Ishikawa (cell line): Measurements from ENCODE around the gene ZNF785.

Experiments used
- CEBPB ChIP-seq: IDR thresholded peaks from 2 replicates; pipeline ENCODE4 v1.6.1; 2012
- CREB1 ChIP-seq: IDR thresholded peaks from 2 replicates; pipeline ENCODE4 v1.6.1; 2012; ENCODE audit warnings: low read depth
- EGR1 ChIP-seq: IDR thresholded peaks from 2 replicates; pipeline ENCODE4 v1.6.1; 2012
- EP300 ChIP-seq: IDR thresholded peaks from 2 replicates; pipeline ENCODE4 v1.6.1; 2012; ENCODE audit warnings: borderline replicate concordance
- FOXM1 ChIP-seq: IDR thresholded peaks from 2 replicates; pipeline ENCODE4 v1.6.1; 2012; ENCODE audit warnings: low read depth, borderline replicate concordance
- NFIC ChIP-seq: IDR thresholded peaks from 2 replicates; pipeline ENCODE4 v1.6.1; 2012
- RAD21 ChIP-seq: IDR thresholded peaks from 2 replicates; pipeline ENCODE4 v1.6.1; 2012; ENCODE audit warnings: low read depth
- TAF1 ChIP-seq: IDR thresholded peaks from 2 replicates; pipeline ENCODE4 v1.6.1; 2012; ENCODE audit warnings: low read depth, mild to moderate bottlenecking
- TCF12 ChIP-seq: IDR thresholded peaks from 2 replicates; pipeline ENCODE4 v1.6.1; 2012; ENCODE audit warnings: low read depth
- TEAD4 ChIP-seq: IDR thresholded peaks from 2 replicates; pipeline ENCODE4 v1.6.1; 2012
- YY1 ChIP-seq: IDR thresholded peaks from 2 replicates; pipeline ENCODE4 v1.6.1; 2012; ENCODE audit warnings: low read depth
- ZBTB7A ChIP-seq: IDR thresholded peaks from 2 replicates; pipeline ENCODE4 v1.6.1; 2012; ENCODE audit warnings: low read depth
- TF ChIP-seq, protein P1 (sequence below): IDR thresholded peaks from 2 replicates; pipeline ENCODE4 v1.6.1; 2012
- TF ChIP-seq, protein P2 (sequence below): IDR thresholded peaks from 2 replicates; pipeline ENCODE4 v1.6.1; 2012
- TF ChIP-seq, protein P3 (sequence below): IDR thresholded peaks from 2 replicates; pipeline ENCODE4 v1.6.1; 2012; ENCODE audit warnings: low read depth, mild to moderate bottlenecking

Gene ZNF785

DNA sequence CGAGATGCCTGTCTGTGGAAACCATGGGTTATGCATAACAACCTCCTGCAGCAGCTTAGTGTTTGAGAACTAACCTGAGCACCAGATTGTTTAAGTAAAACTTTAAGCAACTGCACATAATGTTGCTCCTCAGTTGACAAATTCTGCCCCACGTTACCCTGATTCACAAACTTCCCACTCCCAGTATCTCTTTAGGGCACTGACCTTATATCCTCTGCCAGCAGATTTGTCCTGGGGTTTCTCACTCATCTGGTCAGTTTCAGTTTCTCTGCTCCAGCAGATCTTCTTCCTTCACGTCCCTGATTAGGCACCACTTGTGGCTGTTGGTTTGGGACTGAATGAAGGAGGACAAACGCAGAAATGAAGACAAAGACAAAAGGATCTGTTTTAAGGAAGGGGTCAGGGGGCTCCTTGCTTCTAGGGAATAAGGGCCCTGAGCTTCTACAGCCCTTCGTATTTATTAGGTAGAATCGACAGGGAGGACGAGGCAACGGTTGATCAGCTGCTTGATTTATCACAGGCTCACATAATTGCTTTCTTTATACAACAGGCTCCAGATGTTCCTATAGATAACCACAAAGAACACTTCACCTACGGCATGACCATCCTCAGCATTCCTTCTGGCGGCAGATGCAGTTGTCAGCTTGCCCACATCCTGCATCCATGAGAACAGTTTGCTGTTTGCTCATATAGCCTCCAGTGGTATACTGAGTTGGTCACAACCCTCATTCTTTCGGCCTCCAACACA is 38.2 kb upstream of the ZNF785 start:
- TF ChIP-seq EGR1 (no peak), CREB1 (no peak), TAF1 (no peak), TEAD4 (no peak), FOXM1 (no peak), CEBPB (no peak)
- TF ChIP-seq, protein P1, sequence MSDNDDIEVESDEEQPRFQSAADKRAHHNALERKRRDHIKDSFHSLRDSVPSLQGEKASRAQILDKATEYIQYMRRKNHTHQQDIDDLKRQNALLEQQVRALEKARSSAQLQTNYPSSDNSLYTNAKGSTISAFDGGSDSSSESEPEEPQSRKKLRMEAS = no peak

DNA sequence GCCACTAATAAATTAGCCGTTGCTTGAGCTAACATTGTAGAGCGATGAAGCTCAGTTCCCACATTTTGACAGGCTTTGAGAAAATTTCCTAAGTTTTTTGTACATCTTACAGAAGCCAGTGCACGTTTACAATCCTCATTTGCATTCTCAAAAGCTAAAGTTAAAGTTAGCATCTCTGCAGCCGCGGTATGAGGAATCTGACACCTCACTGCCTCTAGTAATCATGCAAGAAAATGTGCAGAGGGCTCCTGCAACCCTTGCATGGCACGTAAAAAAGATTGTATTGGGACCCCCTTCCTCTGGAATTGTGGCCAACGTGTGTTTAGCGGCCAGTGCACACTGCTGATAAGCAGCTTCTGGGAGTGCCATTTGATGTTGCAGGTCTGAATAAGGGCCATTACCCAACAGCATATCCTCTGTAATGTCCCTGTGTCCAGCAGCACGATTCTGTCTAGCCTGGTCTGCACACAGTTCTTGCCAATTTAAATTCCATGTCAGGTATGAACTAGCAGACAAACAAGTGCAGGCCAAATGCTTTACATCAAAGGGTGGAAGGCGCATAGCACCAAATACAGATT is 37.0 kb upstream of the ZNF785 start:
- TF ChIP-seq TEAD4 (no peak), EP300 (no peak), NFIC (no peak), RAD21 (no peak), CREB1 (no peak), CEBPB (no peak), TCF12 (no peak), TAF1 (no peak), EGR1 (no peak), ZBTB7A (no peak), FOXM1 (no peak), YY1 (no peak)
- TF ChIP-seq, protein P2, sequence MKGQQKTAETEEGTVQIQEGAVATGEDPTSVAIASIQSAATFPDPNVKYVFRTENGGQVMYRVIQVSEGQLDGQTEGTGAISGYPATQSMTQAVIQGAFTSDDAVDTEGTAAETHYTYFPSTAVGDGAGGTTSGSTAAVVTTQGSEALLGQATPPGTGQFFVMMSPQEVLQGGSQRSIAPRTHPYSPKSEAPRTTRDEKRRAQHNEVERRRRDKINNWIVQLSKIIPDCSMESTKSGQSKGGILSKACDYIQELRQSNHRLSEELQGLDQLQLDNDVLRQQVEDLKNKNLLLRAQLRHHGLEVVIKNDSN = no peak
- TF ChIP-seq, protein P1 = no peak
- TF ChIP-seq, protein P3, sequence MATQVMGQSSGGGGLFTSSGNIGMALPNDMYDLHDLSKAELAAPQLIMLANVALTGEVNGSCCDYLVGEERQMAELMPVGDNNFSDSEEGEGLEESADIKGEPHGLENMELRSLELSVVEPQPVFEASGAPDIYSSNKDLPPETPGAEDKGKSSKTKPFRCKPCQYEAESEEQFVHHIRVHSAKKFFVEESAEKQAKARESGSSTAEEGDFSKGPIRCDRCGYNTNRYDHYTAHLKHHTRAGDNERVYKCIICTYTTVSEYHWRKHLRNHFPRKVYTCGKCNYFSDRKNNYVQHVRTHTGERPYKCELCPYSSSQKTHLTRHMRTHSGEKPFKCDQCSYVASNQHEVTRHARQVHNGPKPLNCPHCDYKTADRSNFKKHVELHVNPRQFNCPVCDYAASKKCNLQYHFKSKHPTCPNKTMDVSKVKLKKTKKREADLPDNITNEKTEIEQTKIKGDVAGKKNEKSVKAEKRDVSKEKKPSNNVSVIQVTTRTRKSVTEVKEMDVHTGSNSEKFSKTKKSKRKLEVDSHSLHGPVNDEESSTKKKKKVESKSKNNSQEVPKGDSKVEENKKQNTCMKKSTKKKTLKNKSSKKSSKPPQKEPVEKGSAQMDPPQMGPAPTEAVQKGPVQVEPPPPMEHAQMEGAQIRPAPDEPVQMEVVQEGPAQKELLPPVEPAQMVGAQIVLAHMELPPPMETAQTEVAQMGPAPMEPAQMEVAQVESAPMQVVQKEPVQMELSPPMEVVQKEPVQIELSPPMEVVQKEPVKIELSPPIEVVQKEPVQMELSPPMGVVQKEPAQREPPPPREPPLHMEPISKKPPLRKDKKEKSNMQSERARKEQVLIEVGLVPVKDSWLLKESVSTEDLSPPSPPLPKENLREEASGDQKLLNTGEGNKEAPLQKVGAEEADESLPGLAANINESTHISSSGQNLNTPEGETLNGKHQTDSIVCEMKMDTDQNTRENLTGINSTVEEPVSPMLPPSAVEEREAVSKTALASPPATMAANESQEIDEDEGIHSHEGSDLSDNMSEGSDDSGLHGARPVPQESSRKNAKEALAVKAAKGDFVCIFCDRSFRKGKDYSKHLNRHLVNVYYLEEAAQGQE = no peak

DNA sequence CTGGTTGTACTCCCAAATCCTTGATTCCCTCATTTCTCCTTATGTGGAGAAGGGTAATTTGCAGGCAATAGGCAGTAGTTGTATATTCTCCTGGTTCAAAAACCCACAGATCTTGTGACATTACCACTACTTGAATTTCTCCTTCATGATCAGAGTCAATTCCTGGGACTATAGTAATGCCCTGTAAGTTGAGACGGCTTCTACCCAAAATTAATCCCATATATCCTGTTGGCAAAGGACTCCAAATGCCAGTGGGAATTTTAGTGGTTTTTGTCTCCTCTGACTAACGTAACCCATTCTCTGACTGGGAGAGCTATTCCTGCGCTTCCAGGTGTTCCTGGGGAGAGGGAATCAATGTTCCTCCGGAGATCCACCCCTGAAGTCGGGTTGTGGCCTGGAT is 36.3 kb upstream of the ZNF785 start:
- TF ChIP-seq RAD21 (no peak), TEAD4 (no peak), NFIC (no peak), FOXM1 (no peak), TCF12 (no peak), EGR1 (no peak)
- TF ChIP-seq, protein P1 = no peak
- TF ChIP-seq, protein P3 = no peak

DNA sequence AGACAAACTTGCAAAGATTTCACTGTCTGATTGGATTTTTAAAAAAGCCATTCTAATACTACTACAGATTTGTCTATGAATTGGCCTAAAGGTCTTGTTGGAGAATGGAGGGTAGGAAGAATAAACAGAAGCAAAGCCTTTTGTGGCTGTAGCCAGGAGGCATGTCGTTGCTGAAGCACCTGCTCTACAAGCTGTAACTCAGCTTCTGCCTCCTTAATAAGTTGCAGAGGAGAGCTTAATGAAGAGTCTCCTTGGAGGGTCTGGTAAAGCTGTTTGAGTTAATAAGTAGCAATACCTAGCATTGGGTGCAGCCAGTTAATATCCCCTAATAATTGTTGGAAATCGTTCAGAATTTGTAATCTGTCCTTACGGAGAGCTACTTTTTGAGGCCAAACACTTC is 34.7 kb upstream of the ZNF785 start:
- TF ChIP-seq TCF12 (no peak), CEBPB (no peak), YY1 (no peak)
- TF ChIP-seq, protein P2 = no peak

DNA sequence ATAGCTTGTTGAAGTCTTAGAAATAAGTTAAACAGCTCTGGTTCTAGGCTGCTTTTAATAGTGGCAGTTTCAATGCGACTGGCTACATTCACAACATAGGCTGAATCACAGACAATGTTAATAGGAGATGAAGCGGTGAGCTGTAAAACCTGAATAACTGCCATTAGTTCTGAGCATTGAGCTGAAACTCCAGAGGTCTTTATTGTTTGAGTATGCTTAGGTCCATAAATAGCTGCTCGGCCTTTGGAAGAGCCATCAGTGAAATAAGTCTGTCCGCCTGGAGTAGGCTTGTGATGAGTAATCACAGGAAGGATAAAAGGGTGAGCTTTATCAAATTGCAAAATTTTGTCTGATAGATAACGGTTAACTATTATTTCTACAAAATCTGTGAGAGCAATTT is 34.1 kb upstream of the ZNF785 start:
- TF ChIP-seq ZBTB7A = no peak

DNA sequence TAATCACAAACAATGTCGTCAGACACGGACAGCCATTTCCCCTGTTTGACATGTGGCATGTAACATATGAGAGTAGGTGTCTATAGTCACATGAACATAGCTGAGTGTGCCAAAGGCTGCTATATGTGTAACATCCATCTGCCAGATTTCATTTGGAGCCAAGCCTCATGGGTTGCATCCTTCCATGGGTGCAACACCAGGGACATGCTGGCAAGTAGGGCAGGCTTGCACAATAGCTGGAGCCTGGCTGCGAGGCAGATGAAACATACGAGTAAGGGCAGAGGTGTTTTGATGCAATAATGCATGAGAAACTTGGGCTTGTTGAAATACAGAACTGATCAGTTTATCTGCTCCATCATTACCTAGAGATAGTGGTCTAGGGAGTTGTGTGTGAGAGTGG is 33.7 kb upstream of the ZNF785 start:
- TF ChIP-seq RAD21 (no peak), TCF12 (no peak), TEAD4 (no peak), EP300 (no peak), NFIC (no peak), EGR1 (no peak), FOXM1 (no peak), TAF1 (no peak)
- TF ChIP-seq, protein P1 = no peak
- TF ChIP-seq, protein P2 = no peak
- TF ChIP-seq, protein P3 = no peak
